ENCODE results near the gene PARP8.

- no peak for TF ChIP-seq CTCF (conservative IDR thresholded peaks at IDR 0.05)
- TF ChIP-seq ZFX (IDR thresholded peaks at IDR 0.05) = no peak
These were observed 157.7 kb downstream of the PARP8 start for GRCh38 chr5:50824109-50824508.

Measured in C4-2B (cell line).